Activated CD4-positive, alpha-beta memory T cell treated with anti-CD3 and anti-CD28 coated beads for 36 hours (primary cell): ENCODE measurements around the gene RAPGEF4. TPM values are rescaled to one million over a fixed set of nuclear protein-coding genes. Genes with fewer than 3 reads are reported as not detected.

Experiments
- CTCF ChIA-PET: fragments of 350-600 bp; sonication (Branson Sonifier 250); formaldehyde crosslinking; loops from one replicate; lab custom pipeline; 2021; ENCODE audit warnings: antibody characterized with exemption, inconsistent platforms; lab: Charles Lee
- POLR2A ChIA-PET: fragments of 350-600 bp; sonication (Branson Sonifier 250); formaldehyde crosslinking; loops from one replicate; lab custom pipeline; 2021; ENCODE audit warnings: antibody characterized with exemption; lab: Charles Lee
- DNase-seq: peaks from one replicate; pipeline ENCODE4 v3.0.0-alpha.2; 2020
- H3K27ac Mint-ChIP-seq: one replicate; pipeline ENCODE4 v1.8.0; 2021; ENCODE audit warnings: mixed read lengths
- H3K27me3 Mint-ChIP-seq: one replicate; pipeline ENCODE4 v1.8.0; 2021; ENCODE audit warnings: mixed read lengths
- H3K36me3 Mint-ChIP-seq: one replicate; pipeline ENCODE4 v1.8.0; 2021; ENCODE audit warnings: mixed read lengths
- H3K4me1 Mint-ChIP-seq: one replicate; pipeline ENCODE4 v1.8.0; 2021; ENCODE audit warnings: low read depth, mixed read lengths
- H3K4me3 Mint-ChIP-seq: one replicate; pipeline ENCODE4 v1.8.0; 2021; ENCODE audit warnings: mild to moderate bottlenecking, mixed read lengths
- H3K9me3 Mint-ChIP-seq: one replicate; pipeline ENCODE4 v1.8.0; 2021; ENCODE audit warnings: mixed read lengths
- intact Hi-C: fragments of 100-400 bp; cut with micrococcal nuclease; formaldehyde crosslinking; loops from one replicate; pipeline ENCODE4 v1.15.1; 2023
- total RNA-seq, 2 experiments: library from RNA; stranded (reverse); gene quantifications; one replicate each; pipeline ENCODE4 v1.2.3, GENCODE V29; 2021

The RAPGEF4 gene
- total RNA-seq, 2 experiments from 2014 or later: 0.21 TPM; not detected in 1

DNA sequence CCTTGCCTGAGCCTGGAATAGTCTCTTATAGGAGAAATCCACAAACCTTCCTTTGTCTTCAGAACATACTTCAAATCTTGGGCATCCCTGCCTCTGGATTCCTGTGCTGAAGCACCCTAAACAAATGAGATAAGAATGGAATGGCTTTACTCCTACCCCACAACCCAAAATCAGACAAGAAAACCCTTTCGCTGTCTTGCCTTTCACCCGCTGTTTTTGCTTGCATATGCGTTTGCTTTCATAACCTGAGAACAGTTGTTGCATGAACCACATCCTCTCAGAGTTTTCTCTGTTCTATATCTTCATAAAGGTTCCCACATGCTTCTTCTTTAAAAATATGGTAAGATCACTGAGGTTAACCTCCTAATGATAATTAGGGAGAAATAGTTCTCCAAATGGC, 207.9 kb downstream of the RAPGEF4 start:
- ChIA-PET POLR2A (no interaction called here), CTCF (interaction anchor here (2.0 kb wide), 1 partner anchor 12 kb away, joined by 11 read pairs; no protein-coding TSS in a partner anchor)
- peaks cover 22% of the 10 kb centered on the region for H3K27me3 Mint-ChIP-seq
- H3K4me1 Mint-ChIP-seq: peaks cover 3% of the 10 kb centered on the region
- intact Hi-C loops: no loop called here
- no peaks in the 10 kb centered on the region for H3K36me3 Mint-ChIP-seq
- no peak for DNase-seq
- H3K4me3 Mint-ChIP-seq: no peak overlapping the region
- peaks cover 18% of the 10 kb centered on the region for H3K9me3 Mint-ChIP-seq
- H3K27ac Mint-ChIP-seq: no peak overlapping the region

DNA sequence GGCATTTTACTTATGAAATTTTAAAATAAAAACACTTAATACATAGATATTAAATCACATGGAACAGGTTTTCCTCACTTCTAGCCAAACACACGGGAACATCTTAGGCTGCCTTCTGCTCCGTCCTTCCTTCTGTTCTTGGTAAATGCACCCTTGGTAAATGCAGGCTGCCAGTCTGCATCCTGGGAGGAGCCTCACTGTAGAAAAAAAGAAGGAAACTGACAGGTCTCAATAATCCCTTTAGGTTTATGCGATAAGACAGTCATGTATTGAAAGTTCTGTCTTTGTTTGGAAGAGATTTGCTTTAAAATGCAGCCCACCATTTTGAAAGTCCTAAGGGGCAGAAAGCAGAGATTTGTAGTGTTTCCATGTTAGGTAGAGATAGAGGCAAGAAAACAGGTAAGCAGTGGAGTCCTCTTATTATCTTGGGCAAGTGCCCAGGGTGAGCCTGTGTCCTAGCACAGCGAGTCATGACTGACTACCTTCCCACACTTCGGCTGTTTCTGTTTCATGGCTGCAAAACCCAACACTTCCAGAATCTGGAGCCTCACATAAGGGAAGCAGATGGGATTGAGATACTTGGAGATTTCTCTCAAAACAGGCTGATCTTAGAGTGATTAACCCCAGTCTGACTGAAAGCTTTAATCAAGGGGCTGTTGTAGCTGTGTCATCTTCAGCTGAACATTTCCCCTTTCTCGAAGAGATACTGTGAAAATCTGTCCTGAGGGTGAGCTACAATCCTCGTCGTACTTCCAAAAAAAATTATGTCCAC, 208.6 kb downstream of the RAPGEF4 start:
- Mint-ChIP-seq H3K27me3 (peaks cover 22% of the 10 kb centered on the region), H3K4me1 (peaks cover 3% of the 10 kb centered on the region), H3K36me3 (no peaks in the 10 kb centered on the region), H3K4me3 (no peak overlapping the region), H3K27ac (no peak overlapping the region), H3K9me3 (peaks cover 18% of the 10 kb centered on the region)
- DNase-seq: no peak
- CTCF ChIA-PET: no interaction called here
- POLR2A ChIA-PET: no interaction called here
- intact Hi-C loops: no loop called here

DNA sequence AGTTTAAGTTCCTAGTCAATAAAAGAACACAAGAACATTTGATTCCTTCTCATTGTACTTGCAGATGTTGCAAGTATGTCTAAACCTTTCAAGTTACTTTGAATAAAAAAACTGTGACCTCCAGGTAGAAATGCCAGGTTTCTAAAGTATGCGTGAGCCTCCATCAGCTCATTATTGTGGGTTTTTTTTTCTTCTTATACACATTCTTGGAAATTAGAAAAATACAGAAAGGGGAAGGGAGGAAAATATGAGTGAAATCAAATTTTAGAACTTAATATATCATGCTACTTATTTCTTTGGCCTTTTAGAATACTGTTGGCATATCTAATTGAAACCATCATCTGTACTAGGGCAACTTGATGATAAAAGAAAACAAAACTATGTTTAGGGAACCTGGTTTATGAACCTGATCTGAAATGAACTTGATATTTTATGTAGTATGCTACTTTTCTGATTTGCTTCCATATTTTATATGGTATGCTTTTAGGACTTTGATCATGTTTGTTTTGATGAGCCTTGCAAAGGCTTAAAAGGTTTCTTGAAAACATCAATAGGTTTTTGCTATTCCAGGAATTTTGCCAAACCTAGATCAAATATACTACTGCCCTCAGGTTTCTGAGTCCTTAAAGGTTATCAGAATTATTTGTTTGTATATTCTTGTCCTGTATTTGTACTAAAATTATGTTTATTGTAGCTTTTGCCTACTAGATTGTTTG, 209.3 kb downstream of the RAPGEF4 start:
- Mint-ChIP-seq H3K27me3 (peaks cover 22% of the 10 kb centered on the region), H3K4me3 (no peak overlapping the region), H3K4me1 (peaks cover 3% of the 10 kb centered on the region), H3K36me3 (no peaks in the 10 kb centered on the region), H3K9me3 (peaks cover 11% of the 10 kb centered on the region), H3K27ac (no peak overlapping the region)
- POLR2A ChIA-PET: no interaction called here
- DNase-seq: no peak
- intact Hi-C loops: no loop called here
- CTCF ChIA-PET: no interaction called here

DNA sequence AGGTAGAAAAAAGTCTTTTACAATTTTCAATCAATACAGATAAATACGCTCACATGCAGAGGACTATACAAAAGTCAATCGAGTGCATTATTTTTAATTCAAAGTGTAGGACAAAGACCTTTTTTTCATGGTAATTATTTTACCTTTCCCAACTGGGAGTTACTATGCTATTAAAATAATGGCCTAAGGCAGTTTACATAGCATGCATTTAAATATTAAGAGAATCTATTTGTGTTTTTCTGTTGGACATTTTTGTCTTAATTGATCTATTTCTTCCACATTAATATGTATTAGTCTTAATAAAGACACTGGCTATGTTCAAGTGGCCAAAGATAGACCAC, 209.8 kb downstream of the RAPGEF4 start:
- Mint-ChIP-seq H3K4me1 (peaks cover 3% of the 10 kb centered on the region), H3K36me3 (no peaks in the 10 kb centered on the region), H3K27ac (no peak overlapping the region), H3K27me3 (peaks cover 22% of the 10 kb centered on the region), H3K9me3 (peaks cover 6% of the 10 kb centered on the region), H3K4me3 (no peak overlapping the region)
- intact Hi-C loops: no loop called here
- ChIA-PET POLR2A (no interaction called here), CTCF (no interaction called here)
- no peak for DNase-seq

DNA sequence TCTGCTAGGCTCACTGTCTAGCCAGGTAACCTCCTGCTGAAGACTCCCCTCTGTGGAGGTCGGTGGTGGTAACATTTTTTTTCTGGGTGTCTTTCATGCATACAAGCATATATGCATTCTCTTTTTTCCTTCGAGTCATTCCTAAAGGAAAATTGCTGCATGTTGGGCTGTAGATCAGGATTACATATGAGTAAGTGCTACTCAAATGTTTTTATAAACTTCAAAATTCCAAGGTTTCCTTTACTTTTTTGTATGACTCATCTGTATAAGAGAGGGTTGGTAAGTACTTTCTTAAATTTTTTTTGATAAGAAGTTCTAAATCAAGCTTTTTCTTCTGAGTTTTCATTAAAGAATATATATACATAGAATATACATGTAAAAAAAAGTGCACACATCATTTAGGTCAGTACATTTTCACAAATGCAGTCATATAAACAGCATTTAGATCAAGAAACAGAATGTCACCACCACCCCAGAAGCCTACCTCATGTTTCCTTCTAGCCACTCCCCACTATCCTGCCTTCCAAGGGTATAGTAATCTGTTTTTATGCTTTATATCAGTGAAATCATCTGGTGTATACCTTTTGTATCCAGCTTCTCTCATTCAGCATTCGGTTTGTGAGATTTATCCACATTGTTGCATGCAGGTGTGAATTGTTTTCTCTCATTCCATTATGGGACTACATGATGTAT, 212.0 kb downstream of the RAPGEF4 start:
- Mint-ChIP-seq H3K9me3 (no peaks in the 10 kb centered on the region), H3K4me1 (peaks cover 3% of the 10 kb centered on the region), H3K27ac (no peak overlapping the region), H3K27me3 (peaks cover 22% of the 10 kb centered on the region), H3K36me3 (no peaks in the 10 kb centered on the region), H3K4me3 (no peak overlapping the region)
- no peak for DNase-seq
- CTCF ChIA-PET: no interaction called here
- POLR2A ChIA-PET: no interaction called here
- intact Hi-C loops: no loop called here

DNA sequence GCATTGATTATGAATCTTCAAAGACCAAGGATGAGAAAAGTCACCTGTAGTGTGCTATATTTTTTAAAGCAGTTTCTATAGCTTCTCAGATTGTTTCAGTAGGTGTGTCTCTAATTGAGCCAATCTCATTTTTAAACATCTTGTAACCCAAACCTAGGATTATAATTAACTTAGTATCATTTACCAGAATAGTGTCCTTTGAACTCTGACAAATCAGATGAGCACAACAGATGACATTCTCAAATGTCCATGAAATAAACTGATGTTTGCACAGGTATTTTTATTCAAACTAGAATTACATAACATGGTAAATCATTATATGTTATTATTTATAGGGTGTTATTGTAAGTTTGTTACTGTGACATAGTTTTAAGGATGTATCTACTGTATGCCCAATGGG, 213.9 kb downstream of the RAPGEF4 start:
- Mint-ChIP-seq H3K9me3 (no peaks in the 10 kb centered on the region), H3K4me1 (peaks cover 3% of the 10 kb centered on the region), H3K27ac (no peak overlapping the region), H3K36me3 (no peaks in the 10 kb centered on the region), H3K27me3 (peaks cover 17% of the 10 kb centered on the region), H3K4me3 (no peak overlapping the region)
- ChIA-PET POLR2A (no interaction called here), CTCF (no interaction called here)
- intact Hi-C loops: no loop called here
- DNase-seq: no peak

DNA sequence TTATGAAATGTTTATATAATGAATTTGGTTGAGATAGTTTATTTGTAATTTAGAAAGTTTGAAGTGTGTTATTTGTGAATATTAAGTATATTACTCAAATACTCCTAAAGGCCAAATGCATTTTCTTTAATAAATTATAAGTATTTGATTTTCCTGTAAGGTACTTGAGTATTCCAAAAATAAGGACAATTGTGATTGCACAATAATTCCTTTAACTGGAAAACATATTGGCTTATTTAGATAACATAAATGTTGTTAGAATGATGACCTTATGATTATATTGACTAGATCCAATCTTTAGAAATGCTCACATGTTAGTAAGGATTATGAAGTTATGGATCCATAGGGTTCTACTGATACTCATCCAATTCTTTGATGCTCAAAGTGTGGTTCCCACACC, 214.9 kb downstream of the RAPGEF4 start:
- POLR2A ChIA-PET: no interaction called here
- no peak overlapping the region for H3K4me3 Mint-ChIP-seq
- no peaks in the 10 kb centered on the region for H3K4me1 Mint-ChIP-seq
- no peak overlapping the region for H3K27ac Mint-ChIP-seq
- CTCF ChIA-PET: no interaction called here
- H3K27me3 Mint-ChIP-seq: peaks cover 12% of the 10 kb centered on the region
- no peaks in the 10 kb centered on the region for H3K9me3 Mint-ChIP-seq
- DNase-seq: no peak
- H3K36me3 Mint-ChIP-seq: no peaks in the 10 kb centered on the region
- intact Hi-C loops: no loop called here

DNA sequence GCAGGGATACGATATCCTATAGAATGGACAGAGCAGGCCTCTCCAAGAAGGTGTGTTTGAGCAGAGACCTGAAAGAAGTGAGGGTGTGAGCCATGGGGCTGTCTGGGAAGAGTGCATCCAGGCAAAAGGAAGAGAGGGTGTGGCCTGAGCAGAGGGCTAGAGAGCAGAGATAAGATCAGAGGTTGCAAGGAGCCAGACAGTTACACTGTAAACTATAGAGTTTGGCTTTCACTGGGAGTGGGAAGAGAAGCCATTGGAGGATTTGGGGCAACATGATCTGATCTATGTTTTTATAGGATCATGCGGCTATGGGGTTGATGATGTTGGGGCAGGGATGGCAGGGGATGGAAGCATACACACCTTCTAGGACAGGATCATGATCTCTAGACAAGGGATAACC, 215.9 kb downstream of the RAPGEF4 start:
- Mint-ChIP-seq H3K36me3 (no peaks in the 10 kb centered on the region), H3K4me1 (no peaks in the 10 kb centered on the region), H3K27me3 (peaks cover 9% of the 10 kb centered on the region), H3K4me3 (no peak overlapping the region), H3K9me3 (no peaks in the 10 kb centered on the region), H3K27ac (no peak overlapping the region)
- ChIA-PET CTCF (no interaction called here), POLR2A (no interaction called here)
- intact Hi-C loops: no loop called here
- DNase-seq: no peak

DNA sequence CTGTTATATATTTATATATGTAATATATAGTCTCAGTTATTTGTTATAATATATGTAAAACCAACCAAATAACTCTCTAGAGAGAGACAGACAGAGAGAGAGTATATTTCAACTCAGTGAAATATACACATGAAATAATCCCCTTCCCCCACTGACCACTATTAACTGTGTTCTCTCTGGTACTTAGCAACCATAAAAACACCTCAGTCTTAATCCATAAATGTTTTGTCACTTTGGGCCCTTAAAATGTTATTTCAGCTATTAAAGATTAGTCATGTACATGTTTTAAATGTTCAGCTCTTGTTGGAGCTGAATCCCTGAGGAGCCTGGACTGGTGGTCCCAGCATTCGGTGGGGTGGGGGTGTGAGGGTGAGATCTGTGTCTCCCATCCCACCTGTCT, 217.8 kb downstream of the RAPGEF4 start:
- Mint-ChIP-seq H3K36me3 (no peaks in the 10 kb centered on the region), H3K4me1 (no peaks in the 10 kb centered on the region), H3K9me3 (no peaks in the 10 kb centered on the region), H3K27ac (no peak overlapping the region), H3K27me3 (peaks cover 6% of the 10 kb centered on the region), H3K4me3 (no peak overlapping the region)
- CTCF ChIA-PET: interaction anchor here (0.6 kb wide), 1 partner anchor 332 kb away, joined by 3 read pairs; no protein-coding TSS in a partner anchor
- intact Hi-C loops: no loop called here
- POLR2A ChIA-PET: no interaction called here
- no peak for DNase-seq

DNA sequence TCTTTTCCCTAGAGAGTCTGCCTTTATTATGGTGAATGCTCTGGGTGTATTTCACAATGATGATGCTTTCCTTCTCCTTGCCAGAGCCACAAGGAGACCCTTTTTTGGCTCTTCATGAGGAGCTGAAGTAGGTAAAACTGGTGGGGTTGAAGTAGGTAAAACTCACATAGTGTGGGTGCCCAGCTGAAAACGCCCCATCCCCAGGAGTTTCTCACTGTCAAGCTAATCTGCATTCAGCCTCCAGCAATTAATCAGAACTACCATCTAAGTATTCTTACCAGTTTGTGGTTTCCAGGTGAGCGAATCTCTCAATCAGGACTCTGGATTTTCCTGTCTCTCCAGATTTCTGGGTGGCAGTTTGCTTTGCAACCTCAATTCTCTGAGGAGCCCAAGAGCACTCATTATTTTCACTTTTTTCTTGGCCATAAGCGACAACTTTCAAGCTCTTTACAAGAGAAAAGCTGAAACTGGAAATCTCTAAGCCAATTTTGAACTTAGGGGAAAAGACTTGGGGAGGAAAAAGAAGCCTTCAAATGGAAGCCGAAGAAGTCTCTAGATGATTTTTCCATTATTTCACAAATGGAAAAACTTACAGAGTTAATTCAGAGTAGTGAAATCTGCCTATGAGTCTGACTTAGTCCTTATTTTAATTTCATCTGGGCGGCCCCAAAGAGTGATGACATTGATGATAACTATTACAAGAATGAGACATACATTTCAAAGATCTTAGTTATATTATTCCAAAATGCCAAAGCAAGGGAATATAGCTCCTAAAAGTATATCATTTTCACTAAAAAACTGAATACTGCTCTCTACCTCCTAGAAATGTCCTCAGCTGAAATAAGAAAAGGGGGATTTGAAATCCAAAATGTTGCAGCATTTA, 218.6 kb downstream of the RAPGEF4 start:
- Mint-ChIP-seq H3K4me3 (no peak overlapping the region), H3K27ac (no peak overlapping the region), H3K9me3 (no peaks in the 10 kb centered on the region), H3K27me3 (peaks cover 6% of the 10 kb centered on the region), H3K36me3 (no peaks in the 10 kb centered on the region), H3K4me1 (no peaks in the 10 kb centered on the region)
- DNase-seq: no peak
- intact Hi-C loops: no loop called here
- ChIA-PET POLR2A (no interaction called here), CTCF (interaction anchor here (0.6 to 0.7 kb wide), 2 partner anchors 331 to 816 kb away, joined by 3 read pairs; no protein-coding TSS in a partner anchor)

DNA sequence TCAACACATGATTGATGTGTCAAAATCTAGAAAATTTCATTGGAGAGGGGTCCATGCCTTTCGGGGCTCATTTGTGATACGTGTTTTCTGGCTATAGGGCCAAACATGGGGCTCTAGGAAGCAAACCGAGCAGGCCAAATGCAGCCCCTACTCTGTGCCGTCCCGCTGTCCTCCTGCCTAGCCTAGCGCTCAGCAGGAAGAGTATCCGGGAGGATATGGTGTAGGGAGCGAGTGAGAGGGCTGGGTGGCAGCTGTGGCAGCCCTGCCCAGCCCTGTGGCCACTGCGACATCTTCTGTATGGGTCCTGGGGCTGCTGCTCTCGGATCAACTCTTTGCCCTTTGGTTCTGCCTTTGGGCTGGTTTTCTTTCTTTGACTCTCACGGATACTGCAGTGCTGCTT, 219.9 kb downstream of the RAPGEF4 start:
- H3K27me3 Mint-ChIP-seq: peaks cover 8% of the 10 kb centered on the region
- no peak for DNase-seq
- ChIA-PET POLR2A (no interaction called here), CTCF (no interaction called here)
- intact Hi-C loops: no loop called here
- H3K27ac Mint-ChIP-seq: no peak overlapping the region
- H3K4me1 Mint-ChIP-seq: no peaks in the 10 kb centered on the region
- no peaks in the 10 kb centered on the region for H3K36me3 Mint-ChIP-seq
- no peak overlapping the region for H3K4me3 Mint-ChIP-seq
- H3K9me3 Mint-ChIP-seq: no peaks in the 10 kb centered on the region
